ENCODE results near the gene FIBP.

Gene FIBP

DNA sequence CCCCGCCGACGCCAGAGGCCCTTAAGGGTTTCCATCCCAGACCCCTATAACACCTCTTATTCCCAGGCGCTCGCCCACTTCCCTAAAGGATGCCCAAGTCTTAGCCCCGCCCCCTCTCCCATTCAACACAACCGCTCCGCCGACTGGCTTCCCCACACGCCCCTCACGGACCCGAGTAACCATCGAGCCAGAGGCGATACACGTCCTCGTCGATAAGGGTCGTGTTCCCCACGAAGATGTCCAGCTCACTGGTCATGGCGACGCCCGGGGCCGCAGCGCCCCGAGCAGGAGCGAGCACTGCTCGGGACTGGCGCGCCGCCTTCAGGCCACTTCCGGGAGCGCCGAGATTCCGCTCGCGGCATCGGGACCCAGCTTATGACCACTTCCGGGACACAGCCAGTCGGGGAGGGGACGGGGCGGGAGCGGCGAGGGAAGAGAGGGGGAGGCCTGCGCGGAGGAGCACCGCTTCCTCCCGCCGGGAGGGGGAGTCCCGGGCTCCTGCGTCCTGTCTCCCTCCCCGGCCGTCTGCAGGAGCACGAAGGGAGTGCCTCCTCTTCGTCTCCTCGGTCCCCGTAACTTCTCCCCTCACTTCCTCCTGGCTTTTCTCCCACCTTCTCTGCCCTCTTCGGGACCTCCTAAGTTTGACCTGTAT lies at the start of gene FIBP:
TSS of gene FIBP (minus strand) at position 309 of the 652 bp plus-strand sequence. CDS start at position 256, 53 bp downstream.
- peak; percentile 94 for DNase-seq

GRCh38 chr11:65937766-65938165 lies 49.5 kb upstream of the FIBP start:
- DNase-seq, result no peak

GRCh38 chr11:65934014-65934413 lies 45.7 kb upstream of the FIBP start:
- no peak for DNase-seq

- no peak for DNase-seq
Measured at GRCh38 chr11:65932558-65932919, 44.3 kb upstream of the FIBP start.

- no peak for DNase-seq
Measured at GRCh38 chr11:65931773-65932557, 43.7 kb upstream of the FIBP start.

- no peak for DNase-seq
Measured at GRCh38 chr11:65928667-65929066, 40.4 kb upstream of the FIBP start.

- DNase-seq, result peak; percentile 52
Measured at GRCh38 chr11:65927904-65928397, 39.7 kb upstream of the FIBP start.

DNA sequence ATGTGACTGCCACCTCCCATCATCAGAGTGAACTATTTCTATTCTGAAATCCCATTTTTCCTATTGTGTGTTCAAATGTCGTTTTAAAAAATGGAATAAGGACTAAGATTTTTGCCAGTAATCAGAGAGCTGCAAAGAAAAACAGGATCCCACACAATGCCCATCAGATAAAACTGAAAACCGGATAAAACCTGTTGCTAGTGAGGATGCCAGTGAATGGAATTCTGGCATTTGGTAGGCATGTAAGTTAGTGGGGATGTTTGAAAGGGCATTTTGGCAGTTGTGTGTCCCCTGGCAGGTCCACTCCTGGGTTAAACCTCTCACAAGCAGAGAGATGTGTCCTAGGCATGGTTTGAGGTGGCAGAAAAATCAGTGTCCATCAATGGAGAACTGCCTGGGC lies 37.1 kb upstream of the FIBP start:
- DNase-seq, result no peak

DNA sequence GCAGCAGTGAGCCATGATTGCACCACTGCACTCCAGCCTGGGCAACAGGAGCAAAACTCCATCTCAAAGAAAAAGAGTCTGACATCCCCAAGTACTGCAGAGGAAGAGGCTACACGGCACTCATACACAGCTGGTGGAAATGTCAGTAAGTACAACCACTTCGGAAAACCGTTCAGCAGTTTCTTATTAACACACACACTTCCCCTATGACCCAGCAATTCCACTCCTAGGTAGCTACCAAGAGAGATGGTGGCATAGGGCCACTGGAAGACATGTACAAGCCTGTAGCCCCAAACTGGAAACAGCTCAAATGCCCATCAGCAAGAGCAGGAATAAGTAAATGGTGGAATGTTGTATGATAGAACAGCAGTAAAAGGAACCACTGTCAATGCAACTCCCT lies 34.3 kb upstream of the FIBP start:
- DNase-seq, result no peak

DNA sequence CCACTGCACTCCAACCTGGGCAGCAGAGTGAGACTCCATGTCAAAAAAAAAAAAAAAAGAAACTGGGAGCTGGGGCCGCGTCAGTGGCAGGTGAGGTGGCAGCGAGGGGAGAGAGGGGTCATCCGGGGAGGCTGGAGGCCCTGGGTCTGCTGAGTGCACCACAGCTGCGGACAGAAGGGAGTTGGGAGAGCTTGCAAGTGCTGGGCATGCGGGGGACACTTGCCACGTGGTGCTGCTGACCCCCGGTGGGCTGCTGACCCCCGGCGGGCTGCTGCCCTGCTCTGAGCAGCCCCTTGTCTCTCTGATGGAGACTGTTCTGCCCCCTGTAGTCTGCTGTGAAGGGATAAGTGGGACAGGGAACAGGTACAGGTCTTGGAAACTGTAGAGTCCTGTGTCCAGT lies 33.6 kb upstream of the FIBP start:
- no peak for DNase-seq

- no peak for DNase-seq
Measured at GRCh38 chr11:65921033-65921555, 32.8 kb upstream of the FIBP start.

- no peak for DNase-seq
Measured at GRCh38 chr11:65920372-65920802, 32.1 kb upstream of the FIBP start.

DNA sequence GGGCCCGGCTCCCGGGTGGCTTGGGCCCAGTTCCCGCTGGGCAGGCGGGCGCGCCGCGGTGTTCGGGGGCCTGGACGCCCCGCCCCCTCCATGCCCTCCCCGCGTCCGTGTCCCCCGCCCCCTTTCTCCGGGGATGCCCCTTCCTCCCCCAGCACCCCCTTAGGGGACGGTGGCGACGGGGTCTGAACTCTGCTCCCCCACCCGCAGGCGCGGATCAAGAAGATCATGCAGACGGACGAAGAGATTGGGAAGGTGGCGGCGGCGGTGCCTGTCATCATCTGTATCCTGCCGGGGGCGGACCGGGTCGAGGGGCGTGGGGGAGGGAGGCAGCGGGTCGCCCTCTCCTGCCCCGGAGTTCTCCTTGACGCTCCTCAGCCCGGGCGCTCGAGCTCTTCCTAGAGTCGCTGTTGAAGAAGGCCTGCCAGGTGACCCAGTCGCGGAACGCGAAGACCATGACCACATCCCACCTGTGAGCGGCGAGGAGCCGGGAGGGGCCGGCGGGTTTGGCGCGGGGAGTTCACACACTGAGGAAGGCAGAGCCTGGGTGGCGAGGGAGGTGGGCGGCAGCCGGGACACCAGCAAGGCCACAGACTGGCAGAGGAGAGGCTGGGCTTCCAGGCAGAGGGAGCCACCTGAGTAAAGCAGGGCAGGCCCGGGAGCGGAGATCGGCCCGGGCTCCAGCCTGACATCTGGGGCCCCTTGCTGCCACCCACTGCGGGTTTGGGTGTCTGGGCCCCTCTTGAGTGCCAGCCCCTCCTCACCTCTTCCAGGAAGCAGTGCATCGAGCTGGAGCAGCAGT lies 31.5 kb upstream of the FIBP start:
- DNase-seq, result no peak

- peak; percentile 100 for DNase-seq
Measured at GRCh38 chr11:65919141-65919572, 30.9 kb upstream of the FIBP start, which contains the start of gene DRAP1. TSS of gene DRAP1 (plus strand) at chr11:65919426. CDS start at chr11:65919502, 76 bp downstream.

GRCh38 chr11:65918211-65919140 lies 30.2 kb upstream of the FIBP start, which contains the start of gene C11orf68:
TSS of gene C11orf68 (minus strand) at chr11:65919062. CDS start at chr11:65919031, 31 bp downstream.
- no peak for DNase-seq

DNA sequence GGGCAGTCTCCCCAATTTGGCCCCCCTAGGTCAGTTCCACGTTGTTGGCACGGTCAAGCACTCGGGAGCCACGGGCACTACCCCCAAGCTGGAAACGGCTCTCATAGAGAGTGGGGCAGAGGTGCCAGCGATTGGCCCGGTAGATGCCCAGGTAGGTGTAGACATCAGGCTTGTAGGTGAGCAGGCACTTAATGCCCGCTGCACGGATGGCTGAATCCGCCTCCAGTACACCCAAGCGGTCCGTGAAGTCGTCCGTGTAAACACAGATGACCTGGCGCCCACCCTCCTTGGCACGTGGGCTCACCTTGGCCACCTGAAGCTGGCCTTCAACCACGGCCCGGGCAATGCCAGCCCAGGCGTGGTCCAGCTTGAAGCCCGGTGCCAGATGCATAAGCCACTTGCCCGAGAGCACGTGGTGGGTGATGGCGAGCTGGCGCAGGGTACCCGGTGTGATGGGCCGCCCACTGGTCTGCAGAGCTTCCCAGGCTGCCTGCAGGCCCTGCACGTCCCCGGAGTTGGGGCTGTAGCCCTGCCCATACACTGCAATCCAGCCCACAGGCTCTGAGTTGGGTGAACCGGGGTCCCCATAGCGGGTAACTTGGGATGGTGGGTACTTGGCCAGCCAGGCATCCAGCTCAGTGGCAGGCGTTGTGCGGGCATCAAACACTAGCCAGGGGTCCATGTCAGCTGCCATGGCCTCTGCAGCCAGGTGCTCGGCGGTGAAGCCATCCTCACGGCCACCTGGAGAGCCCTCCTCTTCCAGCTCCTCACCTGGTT lies 29.4 kb upstream of the FIBP start:
- no peak for DNase-seq

- no peak for DNase-seq
Measured at GRCh38 chr11:65917077-65917433, 28.8 kb upstream of the FIBP start.

- no peak for DNase-seq
Measured at GRCh38 chr11:65916391-65916790, 28.1 kb upstream of the FIBP start.

DNA sequence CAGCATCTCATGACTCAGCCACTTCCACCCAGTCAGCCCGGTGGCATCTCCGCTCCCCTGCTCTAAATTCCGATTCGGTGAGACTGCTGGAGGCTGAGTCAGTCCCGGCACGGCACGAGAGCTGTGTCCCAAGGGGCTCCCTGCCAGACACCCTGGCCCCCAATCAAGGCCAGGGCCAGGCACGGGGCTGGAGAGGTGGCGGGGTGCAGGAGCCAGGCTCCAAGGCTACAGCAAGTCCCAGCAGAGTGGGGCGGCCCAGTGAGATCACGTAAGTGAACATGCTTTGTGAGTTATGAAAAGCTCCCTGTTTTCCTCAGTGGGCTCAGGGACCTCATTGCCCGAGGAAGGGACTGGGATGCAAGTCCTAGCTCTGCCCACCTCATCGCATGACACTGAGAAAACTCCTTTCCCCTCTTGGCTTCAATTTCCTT lies 27.6 kb upstream of the FIBP start:
- no peak for DNase-seq

GRCh38 chr11:65915101-65915820 lies 27.0 kb upstream of the FIBP start:
- DNase-seq, result no peak
